22Rv1 (cell line): ENCODE results near the gene ZNF586.
"Not testable (repeated sequence)": the region's sequence is repeated elsewhere in the genome, so short reads cannot be mapped to it uniquely, and the experiment has no call there.

Experiments used
- H3K27ac ChIP-seq: fragments of 450-650 bp; 2 replicates; pipeline ENCODE4 v1.5.1; 2017
- CTCF ChIP-seq: fragments of 450-650 bp; IDR thresholded peaks from 2 replicates; pipeline ENCODE4 v1.5.1; 2017; ENCODE audit warnings: mild to moderate bottlenecking
- ZFX ChIP-seq: fragments of 450-650 bp; IDR thresholded peaks from 2 replicates; pipeline ENCODE4 v1.6.1; 2017; ENCODE audit warnings: antibody characterized with exemption, borderline replicate concordance

Gene ZNF586

GRCh38 chr19:57776764-57777296 is 7.4 kb downstream of the ZNF586 start:
- H3K27ac ChIP-seq = no peak overlapping the region
- no peak for TF ChIP-seq ZFX
- no peak for TF ChIP-seq CTCF

- TF ChIP-seq CTCF = no peak
- TF ChIP-seq ZFX = no peak
- H3K27ac ChIP-seq = no peak overlapping the region
Observed at GRCh38 chr19:57778336-57778735, 8.9 kb downstream of the ZNF586 start.

- H3K27ac ChIP-seq = no peak overlapping the region
- no peak for TF ChIP-seq ZFX
- TF ChIP-seq CTCF = no peak
Observed at GRCh38 chr19:57779220-57779845, 9.9 kb downstream of the ZNF586 start.

- no peak overlapping the region for H3K27ac ChIP-seq
- TF ChIP-seq ZFX (no peak), CTCF (no peak)
Observed at GRCh38 chr19:57786286-57786685, 16.8 kb downstream of the ZNF586 start.

GRCh38 chr19:57786906-57787305 is 17.4 kb downstream of the ZNF586 start:
- no peak for TF ChIP-seq ZFX
- TF ChIP-seq CTCF = no peak
- H3K27ac ChIP-seq = no peak overlapping the region

GRCh38 chr19:57788114-57788692 is 18.7 kb downstream of the ZNF586 start:
- TF ChIP-seq ZFX (no peak), CTCF (no peak)
- H3K27ac ChIP-seq = no peak overlapping the region

GRCh38 chr19:57789288-57789687 is 19.8 kb downstream of the ZNF586 start:
- TF ChIP-seq ZFX (no peak), CTCF (no peak)
- no peak overlapping the region for H3K27ac ChIP-seq

GRCh38 chr19:57796580-57796979 is 27.1 kb downstream of the ZNF586 start:
- not testable (repeated sequence) for H3K27ac ChIP-seq
